H9 (cell line): ENCODE results near the gene HSD17B2. TPM values are rescaled to one million over a fixed set of nuclear protein-coding genes. Genes with fewer than 3 reads are reported as not detected.

Experiments
- DNase-seq: peaks from one replicate; pipeline ENCODE4 v3.0.0-alpha.2; 2017
- H2AFZ ChIP-seq: one replicate; pipeline ENCODE4 v1.6.1; 2013; ENCODE audit warnings: mild to moderate bottlenecking, low read length, control low read depth, moderate library complexity
- H2AK5ac ChIP-seq: 2 replicates; pipeline ENCODE4 v1.6.1; 2013; ENCODE audit warnings: low read length, control low read depth, mixed read lengths; ENCODE audit not compliant: insufficient read length
- H2BK120ac ChIP-seq: one replicate; pipeline ENCODE4 v1.6.1; 2013; ENCODE audit warnings: low read depth, mild to moderate bottlenecking, low read length, control low read depth, inconsistent platforms; ENCODE audit not compliant: poor library complexity, severe bottlenecking
- H2BK12ac ChIP-seq: 2 replicates; pipeline ENCODE4 v1.6.1; 2013; ENCODE audit warnings: low read length, control low read depth, mixed read lengths, low read depth; ENCODE audit not compliant: insufficient read length
- H2BK15ac ChIP-seq: 2 replicates; pipeline ENCODE4 v1.6.1; 2013; ENCODE audit warnings: low read depth, low read length, control low read depth
- H2BK20ac ChIP-seq: one replicate; pipeline ENCODE4 v1.6.1; 2013; ENCODE audit warnings: low read depth, mild to moderate bottlenecking, low read length, control low read depth, inconsistent platforms; ENCODE audit not compliant: poor library complexity, severe bottlenecking
- H2BK5ac ChIP-seq: 2 replicates; pipeline ENCODE4 v1.6.1; 2013; ENCODE audit warnings: low read length, control low read depth, mixed read lengths; ENCODE audit not compliant: insufficient read length
- H3K14ac ChIP-seq: 2 replicates; pipeline ENCODE4 v1.6.1; 2013; ENCODE audit warnings: low read length, control low read depth; ENCODE audit not compliant: insufficient read depth
- H3K18ac ChIP-seq: 2 replicates; pipeline ENCODE4 v1.6.1; 2013; ENCODE audit warnings: low read depth, mild to moderate bottlenecking, mixed read lengths, low read length, control low read depth; ENCODE audit not compliant: insufficient read length
- H3K23ac ChIP-seq: 2 replicates; pipeline ENCODE4 v1.6.1; 2013; ENCODE audit warnings: low read length, control low read depth, mixed read lengths, low read depth; ENCODE audit not compliant: insufficient read length
- H3K23me2 ChIP-seq: 2 replicates; pipeline ENCODE4 v1.6.1; 2013; ENCODE audit warnings: low read depth, mild to moderate bottlenecking, mixed read lengths, low read length, control low read depth; ENCODE audit not compliant: insufficient read length, poor library complexity, severe bottlenecking
- H3K27ac ChIP-seq: 2 replicates; pipeline ENCODE4 v1.5.1; 2013; ENCODE audit warnings: low read length, control low read depth, mixed read lengths, low read depth; ENCODE audit not compliant: insufficient read length
- H3K27me3 ChIP-seq: 2 replicates; pipeline ENCODE4 v1.6.1; 2013; ENCODE audit warnings: low read length, control low read depth, inconsistent platforms; ENCODE audit not compliant: insufficient read depth
- H3K4ac ChIP-seq: 2 replicates; pipeline ENCODE4 v1.6.1; 2013; ENCODE audit warnings: low read depth, mild to moderate bottlenecking, control low read depth, inconsistent platforms, low read length, moderate library complexity
- H3K4me1 ChIP-seq: 2 replicates; pipeline ENCODE4 v1.6.1; 2013; ENCODE audit warnings: low read length, control low read depth, inconsistent platforms; ENCODE audit not compliant: insufficient read depth
- H3K4me2 ChIP-seq: 2 replicates; pipeline ENCODE4 v1.6.1; 2013; ENCODE audit warnings: low read length, control low read depth, mixed read lengths; ENCODE audit not compliant: insufficient read length, insufficient read depth
- H3K56ac ChIP-seq: 2 replicates; pipeline ENCODE4 v1.6.1; 2013; ENCODE audit warnings: low read depth, mild to moderate bottlenecking, mixed read lengths, low read length, control low read depth; ENCODE audit not compliant: insufficient read length
- H3K79me1 ChIP-seq: 2 replicates; pipeline ENCODE4 v1.6.1; 2013; ENCODE audit warnings: low read depth, mild to moderate bottlenecking, moderate library complexity, low read length, control low read depth, inconsistent platforms; ENCODE audit not compliant: insufficient read depth, poor library complexity, severe bottlenecking
- H3K79me2 ChIP-seq: 2 replicates; pipeline ENCODE4 v1.6.1; 2013; ENCODE audit warnings: low read length, control low read depth, inconsistent platforms; ENCODE audit not compliant: insufficient read depth
- H3K9ac ChIP-seq: 2 replicates; pipeline ENCODE4 v1.6.1; 2013; ENCODE audit warnings: low read length, control low read depth, mixed read lengths; ENCODE audit not compliant: insufficient read length; ENCODE audit errors: extremely low read depth
- H3K9me3 ChIP-seq: one replicate; pipeline ENCODE4 v1.6.1; 2013; ENCODE audit warnings: low read depth, low read length, inconsistent platforms; ENCODE audit not compliant: control insufficient read depth
- H3T11ph ChIP-seq: one replicate; pipeline ENCODE4 v1.6.1; 2013; ENCODE audit warnings: mild to moderate bottlenecking, low read length, control low read depth, inconsistent platforms
- H4K20me1 ChIP-seq: one replicate; pipeline ENCODE4 v1.6.1; 2013; ENCODE audit not compliant: control insufficient read depth, insufficient read length, insufficient read depth
- H4K5ac ChIP-seq: 2 replicates; pipeline ENCODE4 v1.6.1; 2013; ENCODE audit warnings: low read depth, mild to moderate bottlenecking, mixed read lengths, low read length, control low read depth; ENCODE audit not compliant: insufficient read length
- H4K8ac ChIP-seq: replicated peaks from 2 replicates; pipeline ENCODE4 v1.6.1; 2013; ENCODE audit warnings: low read length, control low read depth, mixed read lengths, low read depth; ENCODE audit not compliant: insufficient read length
- H4K91ac ChIP-seq: 2 replicates; pipeline ENCODE4 v1.6.1; 2013; ENCODE audit warnings: low read depth, mild to moderate bottlenecking, moderate library complexity, mixed read lengths, low read length, control low read depth; ENCODE audit not compliant: insufficient read length
- H3K27ac Mint-ChIP-seq, 3 experiments: 2 replicates in 2 of 3; 3 replicates in 1 of 3; pipeline ENCODE4 v1.8.0; 2020 to 2021; ENCODE audit warnings: mixed read lengths in 3 of 3, mild to moderate bottlenecking in 1 of 3, moderate library complexity in 1 of 3
- H3K27me3 Mint-ChIP-seq: 2 replicates; pipeline ENCODE4 v1.8.0; 2021; ENCODE audit warnings: low read depth, mild to moderate bottlenecking, moderate library complexity, mixed read lengths
- H3K36me3 Mint-ChIP-seq, 3 experiments: 2 replicates in 2 of 3; 3 replicates in 1 of 3; pipeline ENCODE4 v1.8.0; 2020 to 2021; ENCODE audit warnings: low read depth in 3 of 3, mixed read lengths in 3 of 3; ENCODE audit not compliant: insufficient read depth in 1 of 3
- H3K4me1 Mint-ChIP-seq, 2 experiments: 2 replicates each; pipeline ENCODE4 v1.8.0; 2020; ENCODE audit warnings: mixed read lengths in 2 of 2
- H3K4me3 Mint-ChIP-seq, 2 experiments: 2 replicates in 1 of 2; 3 replicates in 1 of 2; pipeline ENCODE4 v1.8.0; 2020 to 2021; ENCODE audit warnings: mild to moderate bottlenecking in 2 of 2, mixed read lengths in 2 of 2, moderate library complexity in 1 of 2
- H3K9me3 Mint-ChIP-seq, 2 experiments: 2 replicates in 1 of 2; 3 replicates in 1 of 2; pipeline ENCODE4 v1.8.0; 2020; ENCODE audit warnings: mild to moderate bottlenecking in 2 of 2, mixed read lengths in 2 of 2, moderate library complexity in 1 of 2
- CTCF ChIP-seq: fragments of 200-600 bp; sonication (generic); conservative IDR thresholded peaks from 3 replicates; pipeline ENCODE4 v1.8.0; 2021; ENCODE audit warnings: antibody characterized with exemption, mild to moderate bottlenecking
- WGBS: extraction: QIAGEN DNeasy Blood & Tissue Kit; methylation state at CpG from one replicate; pipeline ENCODE4 v1.1.7; 2013; ENCODE audit warnings: missing lambda C conversion rate, low lambda C conversion rate, mixed read lengths; ENCODE audit not compliant: insufficient read length; ENCODE audit errors: extremely low coverage; 5-methylcytosine and 5-hydroxymethylcytosine counted together
- total RNA-seq: library from RNA; stranded (reverse); gene quantifications from 2 replicates; pipeline ENCODE4 v1.2.1, GENCODE V29; 2021

HSD17B2 gene
- total RNA-seq, 1 experiment from 2014 or later: not detected

- H3K4me2 ChIP-seq: no peak overlapping the region
- no peaks in the 10 kb centered on the region for H3K27me3 ChIP-seq
- no peak overlapping the region for H2BK20ac ChIP-seq
- no peak overlapping the region for H2BK15ac ChIP-seq
- no peak overlapping the region for H3K27ac ChIP-seq
- H3K27ac Mint-ChIP-seq: no peak overlapping the region
- H2AK5ac ChIP-seq: no peak overlapping the region
- no peak overlapping the region for H4K91ac ChIP-seq
- no peak overlapping the region for H2BK5ac ChIP-seq
- H4K20me1 ChIP-seq: no peaks in the 10 kb centered on the region
- no peak overlapping the region for H3K14ac ChIP-seq
- no peaks in the 10 kb centered on the region for H3K79me1 ChIP-seq
- no peak overlapping the region for H3T11ph ChIP-seq
- no peaks in the 10 kb centered on the region for H3K23me2 ChIP-seq
- no CpG with 5 or more reads among the region's 10 CpGs for WGBS
- H3K4ac ChIP-seq: no peak overlapping the region
- no peak overlapping the region for H3K23ac ChIP-seq
- peaks cover 0 to 1% (median 0%) of the 10 kb centered on the region in 3 experiments; a peak in 1 of 7 replicates for H3K36me3 Mint-ChIP-seq
- H3K27me3 Mint-ChIP-seq: peaks cover 6% of the 10 kb centered on the region
- no peak for TF ChIP-seq CTCF
- DNase-seq: no peak
- H2BK120ac ChIP-seq: no peak overlapping the region
- H3K4me1 Mint-ChIP-seq: peaks cover 3 to 6% of the 10 kb centered on the region in 2 experiments; a peak in 3 of 4 replicates
- H4K5ac ChIP-seq: no peak overlapping the region
- H3K18ac ChIP-seq: no peak overlapping the region
- H4K8ac ChIP-seq: no peak overlapping the region
- no peak overlapping the region for H3K4me3 Mint-ChIP-seq
- H3K56ac ChIP-seq: no peak overlapping the region
- peaks cover 0 to 2% of the 10 kb centered on the region in 2 experiments; a peak in 1 of 5 replicates for H3K9me3 Mint-ChIP-seq
- H3K9me3 ChIP-seq: no peaks in the 10 kb centered on the region
- no peaks in the 10 kb centered on the region for H3K4me1 ChIP-seq
- no peak overlapping the region for H3K9ac ChIP-seq
- no peaks in the 10 kb centered on the region for H3K79me2 ChIP-seq
- H2BK12ac ChIP-seq: no peak overlapping the region
- no peak overlapping the region for H2AFZ ChIP-seq
Observed at GRCh38 chr16:82067804-82068325, 32.8 kb downstream of the HSD17B2 start.
